GF-D8 (cell line): ENCODE results near the gene UBE2O.

ENCODE experiments used
- DNase-seq: peaks from one replicate; lab custom pipeline; 2025; lab: John Stamatoyannopoulos, UW

Gene UBE2O

GRCh38 chr17:76485569-76485968, 32.6 kb upstream of the UBE2O start:
- DNase-seq, result no peak

- no peak for DNase-seq
Measured at GRCh38 chr17:76484228-76484725, 31.3 kb upstream of the UBE2O start.

GRCh38 chr17:76481071-76481655, 28.2 kb upstream of the UBE2O start:
- DNase-seq, result no peak

- no peak for DNase-seq
Measured at GRCh38 chr17:76480632-76481031, 27.7 kb upstream of the UBE2O start.

GRCh38 chr17:76479515-76480060, 26.6 kb upstream of the UBE2O start:
- DNase-seq, result no peak

GRCh38 chr17:76478730-76479514, 26.0 kb upstream of the UBE2O start:
- DNase-seq, result no peak

- no peak for DNase-seq
Measured at GRCh38 chr17:76478097-76478496, 25.1 kb upstream of the UBE2O start.

GRCh38 chr17:76477576-76477975, 24.6 kb upstream of the UBE2O start:
- no peak for DNase-seq

GRCh38 chr17:76476736-76477135, 23.8 kb upstream of the UBE2O start:
- DNase-seq, result no peak

- DNase-seq, result no peak
Measured at GRCh38 chr17:76475302-76475701, 22.4 kb upstream of the UBE2O start.

- no peak for DNase-seq
Measured at GRCh38 chr17:76474894-76475293, 21.9 kb upstream of the UBE2O start.

- no peak for DNase-seq
Measured at GRCh38 chr17:76474238-76474637, 21.3 kb upstream of the UBE2O start.

GRCh38 chr17:76473541-76473985, 20.6 kb upstream of the UBE2O start:
- DNase-seq, result no peak

GRCh38 chr17:76472726-76473125, 19.8 kb upstream of the UBE2O start:
- no peak for DNase-seq

- no peak for DNase-seq
Measured at GRCh38 chr17:76472258-76472645, 19.3 kb upstream of the UBE2O start.

- no peak for DNase-seq
Measured at GRCh38 chr17:76471498-76472257, 18.7 kb upstream of the UBE2O start.

GRCh38 chr17:76469991-76470739, 17.2 kb upstream of the UBE2O start:
- DNase-seq, result no peak

GRCh38 chr17:76469076-76469990, 16.4 kb upstream of the UBE2O start:
- no peak for DNase-seq

GRCh38 chr17:76468634-76469010, 15.7 kb upstream of the UBE2O start:
- no peak for DNase-seq

- DNase-seq, result no peak
Measured at GRCh38 chr17:76467809-76468633, 15.1 kb upstream of the UBE2O start.
